Measurements from ENCODE around the gene CCDC146.

GRCh38 chr7:77306231-77307067 lies 184.0 kb downstream of the CCDC146 start:
- TF ChIP-seq EGR1 (IDR thresholded peaks at IDR 0.05; ENCODE audit: borderline replicate concordance, low read depth, low read length) (no peak), ATF2 (IDR thresholded peaks at IDR 0.05; ENCODE audit: low read length) (no peak), EZH2 (IDR thresholded peaks at IDR 0.05; ENCODE audit: low read depth, low read length, severe bottlenecking) (no peak), POLR2A (IDR thresholded peaks at IDR 0.05; ENCODE audit: control extremely low read depth in 1 of 2, low read depth in 2 of 2, low read length in 2 of 2) (no peak), KDM5A (IDR thresholded peaks at IDR 0.05; ENCODE audit: low read length) (no peak), CHD7 (IDR thresholded peaks at IDR 0.05; ENCODE audit: insufficient replicate concordance, low read length) (no peak)
- TF ChIP-seq, protein P1, sequence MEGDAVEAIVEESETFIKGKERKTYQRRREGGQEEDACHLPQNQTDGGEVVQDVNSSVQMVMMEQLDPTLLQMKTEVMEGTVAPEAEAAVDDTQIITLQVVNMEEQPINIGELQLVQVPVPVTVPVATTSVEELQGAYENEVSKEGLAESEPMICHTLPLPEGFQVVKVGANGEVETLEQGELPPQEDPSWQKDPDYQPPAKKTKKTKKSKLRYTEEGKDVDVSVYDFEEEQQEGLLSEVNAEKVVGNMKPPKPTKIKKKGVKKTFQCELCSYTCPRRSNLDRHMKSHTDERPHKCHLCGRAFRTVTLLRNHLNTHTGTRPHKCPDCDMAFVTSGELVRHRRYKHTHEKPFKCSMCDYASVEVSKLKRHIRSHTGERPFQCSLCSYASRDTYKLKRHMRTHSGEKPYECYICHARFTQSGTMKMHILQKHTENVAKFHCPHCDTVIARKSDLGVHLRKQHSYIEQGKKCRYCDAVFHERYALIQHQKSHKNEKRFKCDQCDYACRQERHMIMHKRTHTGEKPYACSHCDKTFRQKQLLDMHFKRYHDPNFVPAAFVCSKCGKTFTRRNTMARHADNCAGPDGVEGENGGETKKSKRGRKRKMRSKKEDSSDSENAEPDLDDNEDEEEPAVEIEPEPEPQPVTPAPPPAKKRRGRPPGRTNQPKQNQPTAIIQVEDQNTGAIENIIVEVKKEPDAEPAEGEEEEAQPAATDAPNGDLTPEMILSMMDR (IDR thresholded peaks at IDR 0.05; ENCODE audit: control extremely low read depth in 1 of 3, insufficient read depth in 1 of 3, low read depth in 1 of 3, low read length in 3 of 3): no peak

Data from H1 (cell line).